NCI-H345 treated with DMSO at 0.1 percent for 48 hours (cell line): Measurements from ENCODE around the gene SLC16A9.
A peak's percentile ranks its signal among the peaks of the same experiment; 100 is the strongest.

Source experiments
- DNase-seq: peaks from one replicate; lab custom pipeline; 2025; ENCODE audit not compliant: unreplicated experiment; lab: John Stamatoyannopoulos, UW

The SLC16A9 gene

DNA sequence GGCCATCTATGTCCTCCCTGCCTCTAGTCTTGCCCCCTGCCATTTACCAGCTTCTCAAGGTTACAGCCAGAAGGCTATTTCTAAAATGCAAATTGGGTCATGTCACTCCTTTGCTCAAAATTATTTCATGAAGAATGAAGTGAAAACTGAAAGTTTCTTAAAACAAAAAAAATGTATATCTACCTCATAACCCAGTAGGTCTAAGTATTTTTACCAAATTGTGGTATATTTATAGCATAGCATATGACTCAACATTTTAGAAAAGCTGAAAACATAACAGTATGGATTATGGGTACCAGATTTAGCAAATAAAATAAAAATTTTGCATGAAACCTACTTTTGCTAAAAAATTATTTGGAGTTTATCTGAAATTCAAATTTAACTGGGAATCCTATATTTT, 78.4 kb downstream of the SLC16A9 start:
- no peak for DNase-seq

DNA sequence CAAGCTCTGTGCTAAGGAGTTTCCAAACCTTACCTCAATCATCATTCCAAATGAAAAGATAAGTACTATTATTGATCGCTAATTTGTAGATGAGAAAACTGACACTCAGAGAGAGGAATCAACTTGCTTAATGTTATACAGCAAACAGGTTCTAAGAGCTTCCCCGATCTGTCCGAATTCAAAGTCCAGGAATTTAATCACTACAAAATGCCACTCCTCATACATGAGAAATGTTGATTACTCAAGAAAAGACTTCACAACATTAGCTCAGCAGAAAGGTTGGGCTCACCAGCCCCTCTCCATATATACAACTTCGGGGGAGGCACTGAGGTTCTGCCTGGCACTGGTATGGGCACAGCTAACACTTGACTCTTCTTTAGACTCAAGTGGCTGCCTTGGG, 80.7 kb downstream of the SLC16A9 start:
- no peak for DNase-seq

DNA sequence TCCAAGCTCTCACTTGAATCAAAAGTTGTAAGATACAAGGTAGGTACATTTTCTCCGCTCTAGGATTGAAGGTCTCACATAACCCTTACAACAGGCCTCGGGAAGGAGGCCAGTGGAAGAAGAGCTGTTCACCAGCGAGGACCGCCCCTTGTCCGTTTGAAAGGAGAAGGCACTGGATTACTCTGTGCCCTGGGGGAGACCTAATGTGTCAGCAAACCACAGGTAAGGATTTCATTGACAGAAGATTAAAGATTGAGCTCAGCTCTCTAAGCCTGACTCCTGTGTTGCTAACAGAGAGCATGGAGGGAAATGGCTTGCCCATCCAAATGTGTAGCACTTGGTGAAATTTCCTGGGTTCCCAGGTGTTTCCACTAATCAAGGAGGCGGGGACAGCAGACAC, 81.2 kb downstream of the SLC16A9 start:
- DNase-seq = no peak

DNA sequence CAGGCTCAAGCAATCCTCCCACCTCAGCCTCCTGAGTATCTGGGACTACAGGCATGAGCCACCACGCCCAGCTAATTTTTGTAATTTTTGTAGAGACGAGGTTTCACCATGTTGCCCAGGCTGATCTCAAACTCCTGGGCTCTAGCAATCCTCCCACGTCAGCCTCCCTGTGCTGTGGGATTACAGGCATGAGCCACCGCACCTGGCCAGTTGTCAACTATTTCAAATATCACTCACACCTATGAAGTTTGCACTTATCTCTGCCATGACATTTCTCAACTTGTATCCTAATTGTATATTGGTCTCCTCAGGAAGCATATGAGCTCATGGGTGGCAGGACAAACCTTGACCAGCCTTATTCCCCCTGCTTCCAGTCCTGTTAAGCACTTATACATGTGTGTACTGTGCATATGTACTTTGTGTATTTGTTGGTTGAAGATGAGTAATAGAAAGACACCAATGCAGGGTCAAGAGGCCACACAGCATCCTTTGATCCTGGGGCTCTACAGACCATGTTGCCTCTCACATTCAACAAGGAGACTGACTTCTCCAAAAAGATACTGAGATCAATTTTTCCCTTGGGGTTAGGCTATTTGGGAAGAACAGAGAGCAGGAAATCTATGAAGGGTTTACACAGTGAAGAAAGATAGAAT, 82.2 kb downstream of the SLC16A9 start:
- DNase-seq = no peak

DNA sequence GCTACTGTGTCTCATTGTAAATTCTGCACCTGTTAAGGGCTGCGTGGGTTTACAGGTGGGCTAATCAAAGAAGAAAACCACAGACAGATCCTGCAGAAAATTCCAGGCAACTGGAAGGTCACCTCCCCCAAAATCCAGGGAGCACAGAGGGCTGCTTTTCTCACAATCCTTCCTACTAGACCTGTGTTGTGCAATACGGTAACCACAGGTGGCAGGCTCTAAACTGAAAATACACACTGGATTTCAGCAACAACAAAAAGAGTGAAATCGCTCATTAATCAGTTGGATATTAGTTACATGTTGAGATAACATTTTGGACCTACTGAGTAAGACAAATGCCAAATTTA, 83.2 kb downstream of the SLC16A9 start:
- no peak for DNase-seq

DNA sequence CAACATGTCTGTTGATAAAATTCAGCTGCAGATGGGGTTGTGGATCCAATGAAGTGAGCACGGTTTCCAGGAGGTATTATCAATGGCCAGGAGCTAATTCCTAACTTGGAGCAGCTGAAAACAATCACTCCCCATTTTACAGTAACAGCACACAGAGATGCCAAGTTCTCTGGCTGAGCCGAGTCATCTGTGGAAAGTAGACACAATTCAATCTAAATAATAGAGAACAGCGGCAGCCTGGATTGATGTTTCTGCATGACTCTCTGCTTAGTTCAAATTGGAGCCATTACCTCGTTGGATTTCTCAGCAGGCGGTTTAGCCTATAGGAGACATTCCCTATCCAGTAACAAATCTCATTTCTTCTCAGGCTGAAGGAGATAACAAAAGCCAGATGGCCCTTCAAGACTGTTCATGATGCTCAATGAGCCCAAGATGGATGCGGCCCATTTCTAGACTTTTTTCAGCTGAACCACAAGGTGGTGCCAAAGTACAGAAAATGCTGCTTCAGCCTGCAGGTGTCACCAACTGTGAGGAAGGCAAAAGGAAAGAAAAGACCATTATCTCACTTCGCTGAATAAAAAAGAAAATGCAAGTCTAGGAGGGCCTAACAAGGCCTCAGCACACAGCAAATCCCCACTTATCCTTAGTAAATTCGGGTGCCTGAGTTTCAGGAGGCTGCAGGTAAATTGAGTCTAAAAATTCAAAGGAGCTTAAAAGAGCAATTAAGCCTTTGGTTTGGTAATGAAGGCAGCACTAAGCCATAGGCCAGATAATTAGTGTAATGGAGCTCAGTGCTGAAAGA, 83.7 kb downstream of the SLC16A9 start:
- DNase-seq = peak; percentile 65

DNA sequence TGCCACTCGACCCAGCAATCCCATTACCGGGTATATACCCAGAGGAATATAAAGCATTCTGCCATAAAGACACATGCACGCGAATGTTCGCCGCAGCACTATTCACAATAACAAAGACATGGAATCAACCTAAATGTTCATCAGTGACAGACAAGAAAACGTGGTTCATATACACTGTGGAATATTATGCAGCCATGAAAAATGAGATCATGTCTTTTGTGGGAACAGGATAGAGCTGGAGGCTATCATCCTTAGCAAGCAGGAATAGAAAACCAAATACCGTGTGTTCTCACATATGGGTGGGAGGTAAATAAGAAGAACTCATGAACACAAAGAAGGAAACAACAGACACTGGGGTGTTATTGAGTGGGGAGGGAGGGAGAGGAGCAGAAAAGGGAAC, 84.7 kb downstream of the SLC16A9 start:
- DNase-seq = no peak

DNA sequence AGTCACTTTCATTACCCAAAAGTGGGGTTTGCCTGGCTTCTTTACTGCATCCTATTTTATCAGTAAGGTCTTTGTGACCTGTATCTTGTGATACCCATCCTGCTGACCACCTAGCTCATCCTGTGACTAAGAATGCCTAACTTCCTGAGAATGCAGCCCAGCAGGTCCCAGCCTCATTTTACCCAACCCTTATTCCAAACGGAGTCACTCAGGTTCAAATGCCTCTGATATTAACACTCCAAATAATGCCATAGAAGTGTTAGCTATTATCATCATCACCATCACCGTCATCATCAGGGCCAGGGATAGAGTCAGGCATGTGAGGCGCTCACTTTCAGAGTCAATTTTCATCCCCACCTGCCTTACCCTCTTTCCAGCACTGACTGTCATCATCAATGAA, 85.5 kb downstream of the SLC16A9 start:
- no peak for DNase-seq

DNA sequence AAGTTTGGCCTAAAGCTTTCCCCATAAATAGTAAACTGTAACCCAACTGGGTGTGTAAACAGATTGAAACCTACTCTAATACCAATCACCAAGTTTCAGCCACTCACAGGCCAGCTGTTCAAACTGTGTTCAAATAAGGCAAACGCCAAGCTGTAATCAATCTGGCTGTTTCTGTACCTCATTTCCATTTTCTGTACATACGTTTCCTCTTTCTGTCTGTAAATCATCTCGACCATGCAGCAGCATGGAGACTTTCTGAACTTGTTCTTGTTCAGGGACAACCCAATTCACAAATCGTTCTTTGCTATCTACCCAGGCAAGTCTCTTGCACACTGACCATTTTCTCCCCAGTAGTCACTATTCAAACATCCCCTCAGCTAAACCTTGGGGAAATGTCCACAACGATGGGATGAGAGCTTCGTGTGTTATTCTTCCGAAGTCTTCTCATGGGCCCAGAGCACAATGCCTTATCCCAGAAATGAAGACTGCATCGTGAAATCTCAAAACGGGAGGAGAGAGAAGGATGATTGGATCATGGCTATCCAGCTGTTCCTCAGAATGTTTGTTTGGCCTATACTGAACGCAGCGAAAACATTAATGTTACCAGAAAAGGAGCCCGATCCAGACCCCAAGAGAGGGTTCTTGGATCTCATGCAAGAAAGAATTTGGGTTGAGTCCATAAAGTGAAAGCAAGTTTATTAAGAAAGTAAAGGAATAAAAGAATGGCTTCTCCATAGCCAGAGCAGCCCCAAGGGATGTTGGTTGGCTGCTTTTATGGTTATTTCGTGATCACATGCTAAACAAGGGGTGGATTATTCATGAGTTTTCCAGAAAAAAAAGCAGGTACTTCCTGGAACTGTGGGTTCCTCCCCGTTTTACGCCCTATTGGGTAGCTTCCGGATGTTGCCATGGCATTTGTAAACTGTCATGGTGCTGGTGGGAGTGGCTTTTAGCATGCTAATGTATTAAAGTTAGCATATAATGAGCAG, 86.2 kb downstream of the SLC16A9 start:
- DNase-seq = no peak

DNA sequence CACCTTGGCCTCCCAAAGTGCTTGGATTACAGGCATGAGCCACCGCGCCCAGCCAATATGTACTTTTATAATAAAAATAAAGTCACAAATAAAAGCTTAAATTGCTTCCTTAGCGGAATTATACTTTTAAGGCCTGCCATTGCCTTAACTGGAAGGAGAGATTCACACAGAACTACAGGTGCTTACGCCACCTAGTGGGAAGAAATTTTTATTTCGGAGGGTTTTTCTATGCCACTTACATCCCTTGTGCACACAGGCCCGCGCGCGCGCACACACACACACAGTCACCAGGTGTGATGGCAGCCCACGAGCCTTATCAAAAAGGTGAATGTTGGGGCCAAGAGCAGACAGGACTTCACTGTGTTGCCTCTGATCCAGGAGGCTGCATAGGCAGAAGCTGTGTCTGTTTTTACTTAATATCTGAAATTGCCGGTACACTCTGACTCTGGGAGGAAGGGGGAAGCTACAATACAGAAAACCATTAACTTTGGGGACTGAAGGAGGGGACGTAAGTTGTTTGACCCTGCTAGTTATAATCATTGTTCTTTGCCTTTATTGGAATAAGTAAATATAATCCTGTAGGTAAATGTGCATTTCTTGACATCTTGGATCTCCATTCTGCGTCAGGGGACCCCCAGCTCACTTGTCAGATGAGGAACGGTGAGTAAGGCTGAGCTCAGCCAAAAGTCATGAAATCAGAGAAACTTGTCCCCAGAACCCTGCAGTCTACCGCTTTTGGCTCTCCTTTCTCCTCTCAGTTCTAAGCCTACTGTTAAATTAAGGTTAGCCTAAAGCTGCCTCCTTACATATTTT, 87.1 kb downstream of the SLC16A9 start:
- no peak for DNase-seq

DNA sequence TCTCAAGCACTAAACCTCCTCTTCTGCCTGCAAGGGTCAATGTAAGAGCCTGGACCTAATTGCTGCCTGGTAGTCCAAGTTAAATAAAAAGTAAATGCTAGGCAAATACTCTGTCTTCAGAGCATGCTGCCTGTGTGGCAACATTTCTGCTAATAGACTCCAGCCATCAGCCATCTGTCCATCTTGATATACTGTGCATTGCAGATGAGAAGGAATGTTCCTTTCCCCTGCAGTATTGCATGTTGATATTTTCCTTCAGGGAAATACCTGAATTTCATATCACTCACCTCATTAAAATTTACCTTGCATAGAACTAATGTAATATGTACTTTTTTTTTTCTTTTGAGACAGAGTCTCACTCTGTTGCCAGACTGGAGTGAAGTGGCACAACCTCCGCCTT, 87.9 kb downstream of the SLC16A9 start:
- DNase-seq = no peak

DNA sequence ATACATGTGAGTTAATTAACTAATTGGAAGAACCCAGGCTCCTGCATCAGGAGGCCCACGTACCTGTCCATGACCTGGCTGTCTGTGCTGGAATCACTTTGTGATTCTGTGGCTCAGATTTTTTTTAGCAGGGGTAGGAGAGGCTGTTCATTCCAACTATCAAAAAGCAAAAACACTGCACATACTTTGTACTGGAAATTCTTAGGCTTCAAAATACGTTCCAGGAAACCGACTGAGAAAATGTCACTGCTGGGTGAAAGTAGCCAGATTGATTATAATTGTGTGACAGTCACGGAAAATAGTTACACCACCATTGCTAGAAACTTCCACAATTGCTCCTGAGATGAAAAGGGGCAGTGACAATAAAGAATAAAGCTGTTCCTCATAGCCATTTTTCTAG, 91.0 kb downstream of the SLC16A9 start:
- no peak for DNase-seq

DNA sequence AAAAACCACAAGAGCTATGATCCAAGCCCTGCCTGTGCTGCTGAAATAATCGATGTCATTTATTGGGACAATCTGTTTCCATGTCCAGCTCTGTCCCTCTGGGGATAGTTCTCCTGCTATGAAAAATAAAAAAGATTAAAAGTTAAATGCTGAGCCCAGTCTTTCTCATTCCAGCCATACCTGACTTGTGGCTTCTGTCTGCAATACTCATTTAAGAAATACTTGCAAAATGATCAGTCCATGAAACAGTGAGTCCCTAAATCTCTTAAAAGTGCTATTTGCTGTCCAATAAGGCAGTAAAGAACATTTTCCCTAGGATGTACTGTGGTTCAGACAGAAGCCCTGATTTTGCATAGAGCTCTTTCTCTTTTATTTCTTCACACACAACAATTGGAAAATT, 91.7 kb downstream of the SLC16A9 start:
- no peak for DNase-seq

DNA sequence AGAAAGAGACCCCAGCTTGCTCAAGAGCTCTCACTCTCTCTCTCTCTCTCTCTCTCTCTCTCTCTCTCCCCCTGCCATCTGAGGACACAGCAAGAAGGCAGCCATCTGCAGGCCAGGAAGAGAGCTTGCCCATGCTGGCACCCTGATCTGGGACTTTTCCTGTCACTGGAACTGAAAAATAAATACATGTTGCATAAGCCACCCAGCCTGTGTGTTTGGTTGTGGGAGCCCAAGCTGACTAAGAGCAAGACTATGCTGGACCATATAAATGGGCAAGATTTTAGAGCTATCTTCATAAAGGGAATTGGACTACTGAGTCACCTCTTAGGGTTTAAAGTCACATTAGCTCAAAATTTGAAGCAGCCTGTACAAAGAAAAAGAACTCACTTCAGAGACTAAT, 98.6 kb downstream of the SLC16A9 start:
- DNase-seq = no peak

DNA sequence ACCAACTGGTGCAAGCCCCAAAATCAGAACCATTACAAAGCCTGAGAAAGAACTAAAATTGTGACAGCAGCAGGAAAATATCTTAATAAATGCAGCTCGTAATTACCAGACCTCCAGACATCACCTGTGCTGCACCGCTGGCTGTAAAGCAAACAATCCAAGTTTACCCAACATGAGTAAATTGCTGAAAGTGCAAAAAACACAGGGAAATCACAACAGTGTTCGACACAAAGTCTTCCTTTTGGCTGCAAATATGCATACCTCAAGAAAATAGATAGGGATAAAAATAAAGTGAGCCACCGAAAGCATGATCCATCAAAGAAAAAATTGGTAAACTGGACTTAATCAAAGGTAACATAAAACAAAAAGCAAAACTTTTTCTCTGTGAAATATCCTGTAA, 101.7 kb downstream of the SLC16A9 start:
- no peak for DNase-seq

DNA sequence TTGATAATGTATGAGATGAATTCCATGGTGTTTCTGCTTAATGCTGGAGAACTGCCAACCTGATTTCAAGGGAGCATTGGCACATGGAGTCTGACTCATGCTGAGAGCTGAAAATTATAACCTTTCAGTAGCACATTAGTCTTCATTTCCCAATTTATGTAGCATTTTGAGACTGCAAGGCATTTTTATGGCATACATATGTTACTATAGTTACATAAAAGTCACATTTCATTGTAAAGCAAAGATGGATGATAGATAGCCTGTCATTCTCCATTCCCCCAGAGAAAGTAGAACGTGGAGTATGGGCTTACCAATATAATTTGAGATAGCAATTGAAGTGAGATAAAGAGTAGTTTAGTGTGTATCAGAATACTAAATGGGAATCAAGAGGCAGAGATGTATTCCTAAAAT, 103.1 kb downstream of the SLC16A9 start:
- DNase-seq = no peak

DNA sequence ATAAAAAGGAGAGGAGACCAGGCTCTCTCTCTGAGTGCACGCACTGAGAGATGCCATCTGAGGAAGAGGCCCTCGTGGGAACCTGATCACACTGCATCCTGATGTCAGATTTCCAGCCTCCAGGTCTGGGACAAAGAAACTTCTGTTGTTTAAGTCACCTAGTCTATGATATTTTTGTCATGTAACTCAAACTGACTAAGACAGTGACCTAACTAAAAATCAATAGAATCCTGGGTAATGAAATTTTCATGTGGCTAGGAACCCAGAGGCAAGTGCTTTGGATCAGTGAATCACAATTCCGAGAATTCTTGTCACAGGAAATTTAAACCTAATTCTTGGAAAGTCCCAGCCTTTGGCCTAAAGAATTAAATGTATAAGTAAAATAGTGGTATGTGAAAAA, 107.7 kb downstream of the SLC16A9 start:
- DNase-seq = no peak
